HepG2 (cell line): ENCODE results near the gene SNRPN.

Experiments used
- AGO2 ChIP-seq: fragments of 200-400 bp; formaldehyde crosslinking; optimal IDR thresholded peaks from 2 replicates; pipeline ENCODE3; 2017; ENCODE audit warnings: mild to moderate bottlenecking, low read depth, low read length, moderate library complexity
- ARID2 ChIP-seq: sonication (generic); formaldehyde crosslinking; IDR thresholded peaks from 2 replicates; pipeline ENCODE4 v1.8.1; 2022; ENCODE audit warnings: mild to moderate bottlenecking, missing genetic modification reagents, borderline replicate concordance
- FOXA3 ChIP-seq: IDR thresholded peaks from 2 replicates; pipeline ENCODE4 v1.6.1; 2016; ENCODE audit warnings: missing genetic modification reagents, missing compliant biosample characterization
- HES4 ChIP-seq: sonication (generic); formaldehyde crosslinking; IDR thresholded peaks from 2 replicates; pipeline ENCODE4 v1.9.0; 2021; ENCODE audit warnings: mild to moderate bottlenecking, missing genetic modification reagents, borderline replicate concordance
- POLR2A ChIP-seq, 2 experiments: IDR thresholded peaks; 2 replicates each; pipeline ENCODE4 v1.6.1; 2011; ENCODE audit warnings: low read depth in 2 of 2, low read length in 2 of 2, mild to moderate bottlenecking in 1 of 2, moderate library complexity in 1 of 2; ENCODE audit not compliant: insufficient read depth in 1 of 2
- STAT5B ChIP-seq: sonication (generic); formaldehyde crosslinking; IDR thresholded peaks from 2 replicates; pipeline ENCODE4 v1.4.0; 2020; ENCODE audit warnings: missing genetic modification reagents
- TAF1 ChIP-seq: sonication (generic); formaldehyde crosslinking; IDR thresholded peaks from 2 replicates; pipeline ENCODE4 v1.4.0; 2020; ENCODE audit warnings: missing genetic modification reagents
- TBL1XR1 ChIP-seq: fragments of 150-350 bp; IDR thresholded peaks from 2 replicates; pipeline ENCODE4 v1.6.1; 2014; ENCODE audit warnings: borderline replicate concordance, low read length; ENCODE audit not compliant: partially characterized antibody
- ZNF556 ChIP-seq: sonication (generic); formaldehyde crosslinking; IDR thresholded peaks from 2 replicates; pipeline ENCODE4 v1.4.0; 2020; ENCODE audit warnings: mild to moderate bottlenecking, missing genetic modification reagents, borderline replicate concordance
- TF ChIP-seq, protein P1 (sequence below): IDR thresholded peaks from 2 replicates; pipeline ENCODE4 v1.6.1; 2016; ENCODE audit warnings: low read depth, missing genetic modification reagents, missing compliant biosample characterization
- TF ChIP-seq, protein P2 (sequence below): sonication (generic); formaldehyde crosslinking; IDR thresholded peaks from 2 replicates; pipeline ENCODE4 v1.4.0; 2020; ENCODE audit warnings: missing genetic modification reagents, mild to moderate bottlenecking, borderline replicate concordance

DNA sequence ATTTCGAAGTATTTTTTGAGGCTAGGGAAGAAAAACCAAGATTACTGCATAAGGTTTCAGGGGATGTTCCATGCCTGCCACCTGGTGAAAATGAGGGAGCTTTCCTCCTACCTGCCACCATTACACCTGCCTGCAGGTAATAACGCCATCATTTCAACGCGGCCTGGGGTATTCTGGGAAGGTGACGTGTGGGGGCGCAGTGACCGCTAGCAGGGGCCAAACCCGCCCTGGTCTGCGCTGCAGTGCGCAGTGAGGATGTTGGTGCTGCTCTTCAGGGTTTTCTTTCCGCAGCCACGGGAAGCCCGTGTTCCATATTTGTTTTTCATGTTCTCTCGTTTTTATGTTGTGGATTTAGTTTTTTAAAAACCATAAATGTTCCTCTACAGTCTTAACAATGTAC lies 37.4 kb upstream of the SNRPN start:
- TF ChIP-seq POLR2A (IDR thresholded peaks at IDR 0.05; ENCODE audit: insufficient read depth in 1 of 2, low read depth in 2 of 2, low read length in 2 of 2) (no peak), STAT5B (CRISPR knock-in tag) (no peak), AGO2 (no peak), HES4 (CRISPR knock-in tag) (no peak), TBL1XR1 (no peak), ZNF556 (no peak), FOXA3 (CRISPR knock-in tag) (no peak), ARID2 (CRISPR knock-in tag) (no peak), TAF1 (CRISPR knock-in tag) (no peak)
- TF ChIP-seq, protein P1, sequence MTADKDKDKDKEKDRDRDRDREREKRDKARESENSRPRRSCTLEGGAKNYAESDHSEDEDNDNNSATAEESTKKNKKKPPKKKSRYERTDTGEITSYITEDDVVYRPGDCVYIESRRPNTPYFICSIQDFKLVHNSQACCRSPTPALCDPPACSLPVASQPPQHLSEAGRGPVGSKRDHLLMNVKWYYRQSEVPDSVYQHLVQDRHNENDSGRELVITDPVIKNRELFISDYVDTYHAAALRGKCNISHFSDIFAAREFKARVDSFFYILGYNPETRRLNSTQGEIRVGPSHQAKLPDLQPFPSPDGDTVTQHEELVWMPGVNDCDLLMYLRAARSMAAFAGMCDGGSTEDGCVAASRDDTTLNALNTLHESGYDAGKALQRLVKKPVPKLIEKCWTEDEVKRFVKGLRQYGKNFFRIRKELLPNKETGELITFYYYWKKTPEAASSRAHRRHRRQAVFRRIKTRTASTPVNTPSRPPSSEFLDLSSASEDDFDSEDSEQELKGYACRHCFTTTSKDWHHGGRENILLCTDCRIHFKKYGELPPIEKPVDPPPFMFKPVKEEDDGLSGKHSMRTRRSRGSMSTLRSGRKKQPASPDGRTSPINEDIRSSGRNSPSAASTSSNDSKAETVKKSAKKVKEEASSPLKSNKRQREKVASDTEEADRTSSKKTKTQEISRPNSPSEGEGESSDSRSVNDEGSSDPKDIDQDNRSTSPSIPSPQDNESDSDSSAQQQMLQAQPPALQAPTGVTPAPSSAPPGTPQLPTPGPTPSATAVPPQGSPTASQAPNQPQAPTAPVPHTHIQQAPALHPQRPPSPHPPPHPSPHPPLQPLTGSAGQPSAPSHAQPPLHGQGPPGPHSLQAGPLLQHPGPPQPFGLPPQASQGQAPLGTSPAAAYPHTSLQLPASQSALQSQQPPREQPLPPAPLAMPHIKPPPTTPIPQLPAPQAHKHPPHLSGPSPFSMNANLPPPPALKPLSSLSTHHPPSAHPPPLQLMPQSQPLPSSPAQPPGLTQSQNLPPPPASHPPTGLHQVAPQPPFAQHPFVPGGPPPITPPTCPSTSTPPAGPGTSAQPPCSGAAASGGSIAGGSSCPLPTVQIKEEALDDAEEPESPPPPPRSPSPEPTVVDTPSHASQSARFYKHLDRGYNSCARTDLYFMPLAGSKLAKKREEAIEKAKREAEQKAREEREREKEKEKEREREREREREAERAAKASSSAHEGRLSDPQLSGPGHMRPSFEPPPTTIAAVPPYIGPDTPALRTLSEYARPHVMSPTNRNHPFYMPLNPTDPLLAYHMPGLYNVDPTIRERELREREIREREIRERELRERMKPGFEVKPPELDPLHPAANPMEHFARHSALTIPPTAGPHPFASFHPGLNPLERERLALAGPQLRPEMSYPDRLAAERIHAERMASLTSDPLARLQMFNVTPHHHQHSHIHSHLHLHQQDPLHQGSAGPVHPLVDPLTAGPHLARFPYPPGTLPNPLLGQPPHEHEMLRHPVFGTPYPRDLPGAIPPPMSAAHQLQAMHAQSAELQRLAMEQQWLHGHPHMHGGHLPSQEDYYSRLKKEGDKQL (CRISPR knock-in tag), result no peak
- TF ChIP-seq, protein P2, sequence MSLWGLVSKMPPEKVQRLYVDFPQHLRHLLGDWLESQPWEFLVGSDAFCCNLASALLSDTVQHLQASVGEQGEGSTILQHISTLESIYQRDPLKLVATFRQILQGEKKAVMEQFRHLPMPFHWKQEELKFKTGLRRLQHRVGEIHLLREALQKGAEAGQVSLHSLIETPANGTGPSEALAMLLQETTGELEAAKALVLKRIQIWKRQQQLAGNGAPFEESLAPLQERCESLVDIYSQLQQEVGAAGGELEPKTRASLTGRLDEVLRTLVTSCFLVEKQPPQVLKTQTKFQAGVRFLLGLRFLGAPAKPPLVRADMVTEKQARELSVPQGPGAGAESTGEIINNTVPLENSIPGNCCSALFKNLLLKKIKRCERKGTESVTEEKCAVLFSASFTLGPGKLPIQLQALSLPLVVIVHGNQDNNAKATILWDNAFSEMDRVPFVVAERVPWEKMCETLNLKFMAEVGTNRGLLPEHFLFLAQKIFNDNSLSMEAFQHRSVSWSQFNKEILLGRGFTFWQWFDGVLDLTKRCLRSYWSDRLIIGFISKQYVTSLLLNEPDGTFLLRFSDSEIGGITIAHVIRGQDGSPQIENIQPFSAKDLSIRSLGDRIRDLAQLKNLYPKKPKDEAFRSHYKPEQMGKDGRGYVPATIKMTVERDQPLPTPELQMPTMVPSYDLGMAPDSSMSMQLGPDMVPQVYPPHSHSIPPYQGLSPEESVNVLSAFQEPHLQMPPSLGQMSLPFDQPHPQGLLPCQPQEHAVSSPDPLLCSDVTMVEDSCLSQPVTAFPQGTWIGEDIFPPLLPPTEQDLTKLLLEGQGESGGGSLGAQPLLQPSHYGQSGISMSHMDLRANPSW (CRISPR knock-in tag), result no peak
